HG03025 (cell line): ENCODE measurements around the gene POLR2A.

Experiments used
- ATAC-seq: cut with Tn5 transposase; IDR thresholded peaks from one replicate; pipeline ENCODE4 v1.9.1; 2021; ENCODE audit warnings: mild to moderate bottlenecking, moderate library complexity; ENCODE audit not compliant: unreplicated experiment, low FRiP score

Gene POLR2A

GRCh38 chr17:7548585-7549400 is 64.6 kb downstream of the POLR2A start, which contains the start of gene TNFSF12:
TSS of gene TNFSF12 (plus strand) at chr17:7549058. CDS start at chr17:7549154, 96 bp downstream.
- ATAC-seq: no peak
